ENCODE results near the gene DUSP22. TPM values are rescaled to one million over a fixed set of nuclear protein-coding genes. Genes with fewer than 3 reads are reported as not detected.

Gene DUSP22
- total RNA-seq, 4 donors from 2014 or later = 34.7 to 75.9 (median 48.5) TPM

DNA sequence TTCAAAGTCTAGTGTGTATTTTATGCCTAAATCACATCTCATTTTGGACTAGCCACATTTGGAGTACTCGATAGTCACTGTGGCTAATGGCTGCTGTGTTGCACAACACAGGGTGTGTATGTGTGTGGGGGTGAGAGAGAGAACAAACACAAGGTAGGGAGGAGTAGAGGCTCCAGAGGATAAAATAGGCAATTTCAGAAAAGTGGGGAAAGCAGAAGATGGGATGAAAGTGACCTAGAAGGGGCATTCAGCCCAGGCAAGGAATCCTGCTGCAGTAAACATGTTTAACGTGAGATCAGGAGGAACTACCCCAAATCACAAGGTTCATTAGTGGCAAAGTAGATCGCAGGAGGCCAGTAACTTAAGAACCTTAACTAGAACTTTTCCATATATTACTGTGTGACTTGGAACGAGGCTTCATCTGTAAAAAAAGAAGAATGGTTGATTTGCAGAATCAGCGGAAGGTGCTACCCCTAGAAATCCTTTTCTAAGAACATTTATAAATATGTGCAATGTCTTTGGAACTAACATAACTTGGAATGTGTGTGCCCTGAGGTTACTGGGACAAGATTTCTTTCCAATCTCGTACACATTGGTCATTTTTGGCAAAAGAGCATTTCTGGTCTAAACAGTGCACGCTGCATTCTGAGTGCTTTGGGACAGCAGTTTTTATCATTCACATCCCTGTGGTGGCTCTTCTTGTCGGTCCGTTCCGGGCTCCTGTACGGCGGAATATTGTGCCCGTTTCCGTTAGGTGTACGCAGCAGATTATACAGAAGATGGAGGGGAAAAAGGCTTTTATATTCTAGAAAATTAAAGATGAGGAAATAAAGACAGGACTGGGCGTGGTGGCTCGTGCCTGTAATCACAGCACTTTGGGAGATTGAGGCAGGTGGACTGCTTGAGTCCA, 2.6 kb downstream of the DUSP22 start:
- Histone ChIP-seq H3K4me1 (peaks cover 0 to 37% (median 23%) of the 10 kb centered on the region in 4 donors), H3K9me3 (no peaks in the 10 kb centered on the region), H3K27ac (peak overlapping the region in 3 of 4 donors; percentile 2 to 92 (median 58)), H3K36me3 (no peaks in the 10 kb centered on the region), H3K27me3 (no peaks in the 10 kb centered on the region), H3K4me3 (no peak overlapping the region)
- no peak for DNase-seq
- TF ChIP-seq POLR2A (IDR thresholded peaks at IDR 0.05) = no peak
- TF ChIP-seq, protein P1, sequence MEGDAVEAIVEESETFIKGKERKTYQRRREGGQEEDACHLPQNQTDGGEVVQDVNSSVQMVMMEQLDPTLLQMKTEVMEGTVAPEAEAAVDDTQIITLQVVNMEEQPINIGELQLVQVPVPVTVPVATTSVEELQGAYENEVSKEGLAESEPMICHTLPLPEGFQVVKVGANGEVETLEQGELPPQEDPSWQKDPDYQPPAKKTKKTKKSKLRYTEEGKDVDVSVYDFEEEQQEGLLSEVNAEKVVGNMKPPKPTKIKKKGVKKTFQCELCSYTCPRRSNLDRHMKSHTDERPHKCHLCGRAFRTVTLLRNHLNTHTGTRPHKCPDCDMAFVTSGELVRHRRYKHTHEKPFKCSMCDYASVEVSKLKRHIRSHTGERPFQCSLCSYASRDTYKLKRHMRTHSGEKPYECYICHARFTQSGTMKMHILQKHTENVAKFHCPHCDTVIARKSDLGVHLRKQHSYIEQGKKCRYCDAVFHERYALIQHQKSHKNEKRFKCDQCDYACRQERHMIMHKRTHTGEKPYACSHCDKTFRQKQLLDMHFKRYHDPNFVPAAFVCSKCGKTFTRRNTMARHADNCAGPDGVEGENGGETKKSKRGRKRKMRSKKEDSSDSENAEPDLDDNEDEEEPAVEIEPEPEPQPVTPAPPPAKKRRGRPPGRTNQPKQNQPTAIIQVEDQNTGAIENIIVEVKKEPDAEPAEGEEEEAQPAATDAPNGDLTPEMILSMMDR (IDR thresholded peaks at IDR 0.05) = no peak

DNA sequence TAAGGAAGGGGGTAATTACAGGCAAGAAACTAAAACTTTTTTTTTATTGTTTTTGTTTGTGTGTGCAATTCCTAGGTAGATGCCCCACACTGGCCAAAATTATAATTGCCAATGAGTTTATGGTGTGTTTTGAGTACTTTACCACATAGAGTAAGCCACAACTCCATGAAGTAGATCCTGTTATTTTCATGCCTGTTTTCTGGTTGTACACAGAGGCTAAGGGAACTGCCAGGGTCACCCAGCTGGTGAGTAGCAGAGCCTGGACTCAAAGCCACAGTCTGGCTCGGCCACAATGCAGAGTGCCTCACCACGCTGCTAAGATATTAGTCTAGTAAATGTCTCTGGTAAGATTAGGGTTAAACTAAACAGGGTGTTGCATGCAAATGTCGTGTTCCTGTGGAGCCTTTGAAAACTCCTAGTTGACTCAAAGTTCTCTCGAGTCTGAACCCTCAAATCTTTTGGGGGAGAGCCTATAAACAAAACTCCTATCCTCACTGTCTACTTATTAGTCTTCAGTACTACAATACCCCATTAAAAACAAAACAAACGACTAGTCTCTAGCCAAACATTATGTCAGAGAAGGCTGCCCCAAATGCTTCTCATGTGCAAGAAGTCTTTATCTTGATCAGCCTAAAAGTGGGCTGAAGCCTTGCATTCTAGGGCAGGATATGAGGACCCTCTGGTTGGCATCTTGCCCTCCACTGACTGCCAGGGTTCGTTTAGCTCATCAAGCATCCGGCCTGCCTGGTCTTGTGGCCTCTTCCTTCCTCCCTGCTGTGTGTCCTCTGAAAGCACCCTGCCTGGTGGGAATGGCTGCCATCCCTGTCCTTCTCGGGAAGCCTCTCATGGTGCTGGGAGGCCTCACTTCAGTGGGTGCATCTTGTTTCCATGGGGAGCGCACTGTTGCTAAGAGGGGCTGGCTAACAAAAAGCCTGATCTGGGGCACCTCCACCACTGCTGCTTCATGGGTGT, 4.2 kb downstream of the DUSP22 start:
- H3K4me3 ChIP-seq = no peak overlapping the region
- H3K36me3 ChIP-seq = no peaks in the 10 kb centered on the region
- no peaks in the 10 kb centered on the region for H3K27me3 ChIP-seq
- peak in 2 of 3 donors; percentile 77 to 79 for DNase-seq
- H3K4me1 ChIP-seq = peaks cover 0 to 32% (median 19%) of the 10 kb centered on the region in 4 donors
- H3K27ac ChIP-seq = peak overlapping the region; percentile 10 to 92 (median 48)
- no peaks in the 10 kb centered on the region for H3K9me3 ChIP-seq
- TF ChIP-seq, protein P1 (IDR thresholded peaks at IDR 0.05) = no peak
- no peak for TF ChIP-seq POLR2A (IDR thresholded peaks at IDR 0.05)

DNA sequence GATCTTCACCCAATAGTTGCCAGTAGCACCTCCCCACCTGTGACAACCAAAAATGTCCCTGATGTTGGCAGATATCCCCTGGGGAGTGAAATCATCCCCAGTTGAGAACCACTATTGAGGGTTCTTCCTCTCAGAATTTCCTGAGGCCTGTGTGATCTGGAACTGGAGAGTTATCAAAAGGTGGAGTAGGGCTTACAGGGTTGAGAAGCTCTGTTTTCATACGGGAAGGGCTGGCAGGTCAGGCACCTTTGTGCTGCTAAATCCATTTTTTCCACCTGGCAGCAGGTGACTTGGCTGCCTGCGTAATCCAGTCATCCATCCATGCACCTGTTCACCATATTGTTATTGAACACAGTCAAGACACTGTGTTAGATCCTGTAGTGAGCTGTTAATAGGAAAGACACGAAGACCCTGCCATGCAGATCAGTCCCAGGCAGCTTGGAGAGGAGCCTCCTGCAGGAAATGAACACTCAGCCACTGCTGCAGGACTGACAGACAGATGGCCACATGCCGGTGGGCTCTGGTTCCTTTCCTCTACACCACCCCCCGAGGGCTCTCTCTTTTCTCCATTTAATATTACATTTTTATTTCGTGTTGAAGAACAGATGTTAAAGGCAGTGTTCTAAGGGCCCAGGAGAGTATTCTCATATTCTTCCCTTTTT, 5.4 kb downstream of the DUSP22 start:
- Histone ChIP-seq H3K27me3 (no peaks in the 10 kb centered on the region), H3K36me3 (no peaks in the 10 kb centered on the region), H3K27ac (peak overlapping the region in 3 of 4 donors; percentile 12 to 92 (median 58)), H3K4me3 (no peak overlapping the region), H3K4me1 (peaks cover 0 to 32% (median 18%) of the 10 kb centered on the region in 4 donors), H3K9me3 (no peaks in the 10 kb centered on the region)
- no peak for DNase-seq
- no peak for TF ChIP-seq POLR2A (IDR thresholded peaks at IDR 0.05)
- TF ChIP-seq, protein P1 (IDR thresholded peaks at IDR 0.05) = no peak

DNA sequence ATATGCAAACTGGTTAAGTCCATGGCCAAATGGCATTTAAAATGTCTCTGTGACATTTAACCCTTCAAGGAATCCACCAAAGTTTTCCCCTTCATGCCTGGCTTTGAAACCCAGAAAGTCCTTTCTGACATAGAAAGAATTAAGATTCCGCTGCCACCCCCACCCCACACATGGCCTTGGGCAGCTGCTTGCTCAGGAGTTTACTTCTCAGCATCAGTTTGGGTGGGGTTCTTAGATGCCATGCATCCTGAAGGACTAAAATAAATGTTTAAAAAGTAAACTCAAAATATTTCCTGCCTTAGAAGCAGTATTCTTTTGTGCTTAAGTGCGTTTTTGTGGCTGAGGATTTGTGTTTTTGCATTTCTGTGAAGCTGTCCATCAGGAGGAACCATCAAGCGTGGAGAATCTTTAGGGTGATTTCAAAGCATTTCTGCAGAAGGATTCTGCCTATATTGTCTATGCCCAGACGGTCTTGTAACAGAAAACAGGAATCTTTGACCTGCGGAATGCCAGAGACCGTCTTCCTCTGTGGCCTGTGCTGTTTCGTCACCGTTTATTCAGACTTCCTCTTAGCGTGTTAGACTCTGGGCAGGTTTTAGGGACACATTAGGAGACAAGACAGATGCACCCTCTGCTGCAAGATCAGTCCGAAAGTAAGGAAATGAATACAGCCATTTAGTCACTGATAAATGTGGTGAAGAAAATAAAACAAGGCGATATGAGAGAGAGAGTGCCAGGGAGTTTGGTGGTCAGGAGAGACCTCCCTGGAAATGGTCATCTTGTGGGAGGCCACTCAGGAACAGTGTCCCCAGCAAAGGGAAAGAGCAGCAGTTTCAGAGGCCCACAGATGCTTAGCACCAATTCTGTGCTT, 6.2 kb downstream of the DUSP22 start:
- peak overlapping the region in 2 of 4 donors; percentile 2 to 92 for H3K27ac ChIP-seq
- DNase-seq = peak in 1 of 3 donors; percentile 59

More for the DNA sequence above, 6.2 kb downstream of the DUSP22 start:
- Histone ChIP-seq H3K9me3 (no peaks in the 10 kb centered on the region), H3K4me3 (no peak overlapping the region), H3K27me3 (no peaks in the 10 kb centered on the region), H3K36me3 (no peaks in the 10 kb centered on the region), H3K4me1 (peaks cover 0 to 32% (median 18%) of the 10 kb centered on the region in 4 donors)
- TF ChIP-seq, protein P1 (IDR thresholded peaks at IDR 0.05) = no peak
- TF ChIP-seq POLR2A (IDR thresholded peaks at IDR 0.05) = no peak

Measured in Peyer's patch (tissue), 4 donors.